Osteoblast (primary cell): ENCODE data around the gene S100A7A. TPM values are rescaled to one million over a fixed set of nuclear protein-coding genes. Genes with fewer than 3 reads are reported as not detected.

Experiments
- DNase-seq: peaks from one replicate; pipeline ENCODE4 v3.0.0; 2011; ENCODE audit warnings: low spot score, mixed read lengths; ENCODE audit not compliant: insufficient read length; ENCODE audit errors: missing footprints
- H2AFZ ChIP-seq: 2 replicates; pipeline ENCODE4 v1.6.0; 2011; ENCODE audit warnings: mild to moderate bottlenecking, low read length
- H3K27ac ChIP-seq: 2 replicates; pipeline ENCODE4 v1.5.1; 2011; ENCODE audit warnings: mild to moderate bottlenecking, low read depth, low read length, moderate library complexity
- H3K27me3 ChIP-seq: 2 replicates; pipeline ENCODE4 v1.6.0; 2012; ENCODE audit warnings: mild to moderate bottlenecking, control low read depth, inconsistent platforms, low read length, moderate library complexity; ENCODE audit not compliant: insufficient read depth
- H3K36me3 ChIP-seq: 2 replicates; pipeline ENCODE4 v1.5.1; 2011; ENCODE audit warnings: mild to moderate bottlenecking, low read length, control low read depth, moderate library complexity; ENCODE audit not compliant: insufficient read depth
- H3K4me1 ChIP-seq: 2 replicates; pipeline ENCODE4 v1.5.1; 2011; ENCODE audit warnings: mild to moderate bottlenecking, low read length, control low read depth, moderate library complexity; ENCODE audit not compliant: insufficient read depth
- H3K4me2 ChIP-seq: 2 replicates; pipeline ENCODE4 v1.6.0; 2011; ENCODE audit warnings: mild to moderate bottlenecking, low read length; ENCODE audit not compliant: insufficient read depth
- H3K4me3 ChIP-seq: fragments of 200-600 bp; sonication (generic); 3 replicates; pipeline ENCODE4 v1.5.1; 2012; ENCODE audit warnings: mild to moderate bottlenecking, low read length, inconsistent platforms; ENCODE audit not compliant: insufficient read depth
- H3K79me2 ChIP-seq: 2 replicates; pipeline ENCODE4 v1.6.0; 2012; ENCODE audit warnings: mild to moderate bottlenecking, low read length, control low read depth, inconsistent platforms; ENCODE audit not compliant: insufficient read depth
- H3K9me3 ChIP-seq: 2 replicates; pipeline ENCODE4 v1.5.1; 2011; ENCODE audit warnings: low read depth, low read length, control low read depth
- H4K20me1 ChIP-seq: 2 replicates; pipeline ENCODE4 v1.6.0; 2012; ENCODE audit warnings: mild to moderate bottlenecking, low read length, control low read depth; ENCODE audit not compliant: insufficient read depth
- CTCF ChIP-seq: IDR thresholded peaks from 2 replicates; pipeline ENCODE4 v1.5.1; 2011; ENCODE audit warnings: mild to moderate bottlenecking, low read depth, low read length, moderate library complexity; ENCODE audit errors: extremely low read depth
- total RNA-seq: library from RNA; depleted of rRNA; stranded (reverse); fragments of >200 nt; gene quantifications from 2 replicates; pipeline ENCODE4 v1.2.3, GENCODE V29; 2012

S100A7A gene
- total RNA-seq, 1 donor, result not detected

GRCh38 chr1:153390938-153391710 is 25.2 kb upstream of the S100A7A start, which contains the start of gene S100A8:
Gene S100A8, minus strand, starts transcription at chr1:153391073. Its CDS starts 538 bp downstream, at chr1:153390535.
- Histone ChIP-seq H3K79me2 (no peaks in the 10 kb centered on the region), H3K4me2 (no peak within 1 kb of the TSS), H3K4me3 (no peak within 1 kb of the TSS), H3K4me1 (no peaks in the 10 kb centered on the region), H3K36me3 (no peaks in the 10 kb centered on the region), H3K27me3 (peaks cover 4% of the 10 kb centered on the region), H3K9me3 (no peaks in the 10 kb centered on the region), H4K20me1 (no peaks in the 10 kb centered on the region), H2AFZ (no peak within 1 kb of the TSS), H3K27ac (no peak within 1 kb of the TSS)
- DNase-seq, result no peak
- TF ChIP-seq CTCF, result no peak

GRCh38 chr1:153392258-153392657 is 24.1 kb upstream of the S100A7A start:
- no peak for DNase-seq
- no peaks in the 10 kb centered on the region for H4K20me1 ChIP-seq
- no peak overlapping the region for H2AFZ ChIP-seq
- TF ChIP-seq CTCF, result no peak
- H3K79me2 ChIP-seq, result no peaks in the 10 kb centered on the region
- no peaks in the 10 kb centered on the region for H3K4me1 ChIP-seq
- H3K9me3 ChIP-seq, result no peaks in the 10 kb centered on the region
- H3K36me3 ChIP-seq, result no peaks in the 10 kb centered on the region
- H3K27ac ChIP-seq, result no peak overlapping the region
- H3K4me3 ChIP-seq, result no peak overlapping the region
- no peak overlapping the region for H3K4me2 ChIP-seq
- H3K27me3 ChIP-seq, result no peaks in the 10 kb centered on the region

- no peak for TF ChIP-seq CTCF
- Histone ChIP-seq H3K79me2 (no peaks in the 10 kb centered on the region), H3K9me3 (no peaks in the 10 kb centered on the region), H2AFZ (no peak overlapping the region), H3K4me2 (no peak overlapping the region), H3K36me3 (no peaks in the 10 kb centered on the region), H3K4me1 (no peaks in the 10 kb centered on the region), H3K27ac (no peak overlapping the region), H3K27me3 (no peaks in the 10 kb centered on the region), H4K20me1 (no peaks in the 10 kb centered on the region), H3K4me3 (no peak overlapping the region)
- no peak for DNase-seq
These were observed 23.5 kb upstream of the S100A7A start for GRCh38 chr1:153392822-153393221.

- no peaks in the 10 kb centered on the region for H4K20me1 ChIP-seq
- no peaks in the 10 kb centered on the region for H3K27me3 ChIP-seq
- no peak for DNase-seq
- H3K4me1 ChIP-seq, result no peaks in the 10 kb centered on the region
- no peak overlapping the region for H3K4me2 ChIP-seq
- no peak overlapping the region for H2AFZ ChIP-seq
- H3K36me3 ChIP-seq, result no peaks in the 10 kb centered on the region
- H3K79me2 ChIP-seq, result no peaks in the 10 kb centered on the region
- no peak for TF ChIP-seq CTCF
- H3K27ac ChIP-seq, result no peak overlapping the region
- no peaks in the 10 kb centered on the region for H3K9me3 ChIP-seq
- H3K4me3 ChIP-seq, result no peak overlapping the region
These were observed 22.4 kb upstream of the S100A7A start for GRCh38 chr1:153393926-153394325.
